Hepatocyte (in vitro differentiated cells): ENCODE data around the gene MYO1E.

Experiments used
- CTCF ChIP-seq: fragments of 200-600 bp; sonication (generic); IDR thresholded peaks from 2 replicates; pipeline ENCODE4 v1.5.1; 2016; ENCODE audit warnings: antibody characterized with exemption, mild to moderate bottlenecking; ENCODE audit not compliant: poor library complexity
- EZH2phosphoT487 ChIP-seq: fragments of 200-600 bp; sonication (generic); IDR thresholded peaks from one replicate; pipeline ENCODE4 v1.6.1; 2018; ENCODE audit warnings: antibody characterized with exemption, mild to moderate bottlenecking, low read depth, moderate library complexity; ENCODE audit not compliant: unreplicated experiment, severe bottlenecking

- TF ChIP-seq CTCF (no peak), EZH2phosphoT487 (no peak)
Observed at GRCh38 chr15:59419170-59419569, 46.5 kb upstream of the MYO1E start.
